Subcutaneous adipose tissue (tissue), 4 donors: Measurements from ENCODE around the gene DOP1A. TPM values are rescaled to one million over a fixed set of nuclear protein-coding genes. Genes with fewer than 3 reads are reported as not detected.

ENCODE experiments used
- CTCF ChIP-seq: fragments of 450-650 bp; IDR thresholded peaks from one replicate; pipeline ENCODE4 v1.5.1; 2016; ENCODE audit warnings: low read depth, mild to moderate bottlenecking, control low read depth, antibody characterized with exemption, moderate library complexity
- total RNA-seq, 4 donors: library from RNA; depleted of rRNA; stranded (reverse); fragments of >200 nt; gene quantifications; one replicate each; pipeline ENCODE4 v1.1.0, GENCODE V29; 2016

Gene DOP1A
- total RNA-seq, 4 donors from 2014 or later, result 26.7 to 33.9 (median 31.8) TPM

- TF ChIP-seq CTCF, result no peak
Observed at GRCh38 chr6:83188501-83188900, 121.0 kb downstream of the DOP1A start.

GRCh38 chr6:83190626-83191025 is 123.2 kb downstream of the DOP1A start:
- no peak for TF ChIP-seq CTCF

- no peak for TF ChIP-seq CTCF
Observed at GRCh38 chr6:83192456-83192855, 125.0 kb downstream of the DOP1A start.

GRCh38 chr6:83192871-83193746 is 125.6 kb downstream of the DOP1A start, which contains the start of the genes PGM3 and RWDD2A:
PGM3 (minus strand) TSS chr6:83193265; CDS start chr6:83191012, 2,253 bp downstream.
RWDD2A (plus strand) TSS chr6:83193357; CDS start chr6:83194452, 1,095 bp downstream.
- TF ChIP-seq CTCF, result no peak

- no peak for TF ChIP-seq CTCF
Observed at GRCh38 chr6:83193747-83194566, 126.5 kb downstream of the DOP1A start.

- TF ChIP-seq CTCF, result no peak
Observed at GRCh38 chr6:83198486-83199172, 131.2 kb downstream of the DOP1A start.
